Endothelial cell of umbilical vein (primary cell): Measurements from ENCODE around the gene PRSS33.

Experiments
- CTCF ChIP-seq, 2 donors: IDR thresholded peaks; 1 replicate in 1 of 2; 2 replicates in 1 of 2; pipeline ENCODE4 v1.5.1; 2011; ENCODE audit warnings: low read length in 2 of 2, mild to moderate bottlenecking in 2 of 2, moderate library complexity in 2 of 2, control low read depth in 1 of 2, inconsistent platforms in 1 of 2, low read depth in 1 of 2; ENCODE audit not compliant: insufficient read depth in 1 of 2; ENCODE audit errors: extremely low read depth in 1 of 2
- EZH2 ChIP-seq: IDR thresholded peaks from 2 replicates; pipeline ENCODE4 v1.6.1; 2012; ENCODE audit warnings: borderline replicate concordance, low read depth, mild to moderate bottlenecking, moderate library complexity, low read length, inconsistent platforms; ENCODE audit not compliant: severe bottlenecking
- FOS ChIP-seq: IDR thresholded peaks from 2 replicates; pipeline ENCODE4 v1.6.1; 2011; ENCODE audit warnings: mild to moderate bottlenecking, low read length, moderate library complexity, borderline replicate concordance; ENCODE audit not compliant: insufficient read depth
- JUN ChIP-seq: IDR thresholded peaks from 2 replicates; pipeline ENCODE4 v1.6.1; 2011; ENCODE audit warnings: borderline replicate concordance, low read depth; ENCODE audit not compliant: insufficient read length, insufficient read depth
- MYC ChIP-seq: IDR thresholded peaks from one replicate; pipeline ENCODE4 v1.6.1; 2011; ENCODE audit warnings: mild to moderate bottlenecking, low read depth, low read length
- POLR2A ChIP-seq: IDR thresholded peaks from 2 replicates; pipeline ENCODE4 v1.6.1; 2012; ENCODE audit warnings: low read depth, mild to moderate bottlenecking, control low read depth, low read length
- POLR2AphosphoS5 ChIP-seq: IDR thresholded peaks from 2 replicates; pipeline ENCODE4 v1.6.1; 2012; ENCODE audit warnings: low read depth, mild to moderate bottlenecking, control low read depth, low read length, moderate library complexity; ENCODE audit not compliant: insufficient read depth

GRCh38 chr16:2830355-2830695 is 43.0 kb upstream of the PRSS33 start:
- TF ChIP-seq MYC (no peak), EZH2 (no peak), POLR2A (no peak), CTCF (IDR thresholded peaks at IDR 0.05; ENCODE audit: extremely low read depth in 1 of 2, insufficient read depth in 1 of 2, low read depth in 1 of 2, low read length in 2 of 2) (no peak), FOS (no peak), JUN (no peak), POLR2AphosphoS5 (no peak)
